ENCODE results near the gene COA8. TPM values are rescaled to one million over a fixed set of nuclear protein-coding genes. Genes with fewer than 3 reads are reported as not detected.

COA8 gene
- polyA plus RNA-seq, 1 donor from 2014 or later = 169 TPM

DNA sequence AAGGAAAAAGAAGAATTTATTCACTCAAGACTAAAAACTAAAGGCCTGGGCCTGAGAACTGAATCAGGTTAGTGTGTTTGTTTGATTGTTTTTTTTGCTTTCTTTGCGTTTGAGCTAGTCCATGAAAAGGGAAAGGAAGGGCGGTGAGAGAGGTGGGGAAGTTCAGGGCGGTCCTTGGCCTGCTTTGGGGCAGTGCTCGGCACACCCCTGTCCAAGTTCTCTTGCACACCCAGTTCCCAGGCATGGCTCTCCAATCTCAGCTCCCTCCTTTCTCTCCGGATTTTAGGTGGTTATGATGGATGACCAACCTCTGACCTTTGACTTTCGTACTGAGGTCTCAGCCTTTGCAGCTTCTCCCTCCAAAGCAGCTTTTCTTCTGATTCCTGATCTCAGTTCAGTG lies 11.3 kb downstream of the COA8 start:
- Histone ChIP-seq H3K27me3 (ENCODE audit: insufficient read depth, low read depth, low read length) (no peaks in the 10 kb centered on the region), H4K20me1 (ENCODE audit: insufficient read depth) (no peaks in the 10 kb centered on the region), H2AFZ (ENCODE audit: low read depth, low read length) (no peak overlapping the region), H3K9me3 (ENCODE audit: low read length) (no peaks in the 10 kb centered on the region), H3K9me2 (ENCODE audit: insufficient read depth, low read length) (no peaks in the 10 kb centered on the region), H3K36me3 (ENCODE audit: insufficient read depth, low read length) (peaks cover 11% of the 10 kb centered on the region), H3K9ac (ENCODE audit: low read length) (no peak overlapping the region), H3K27ac (ENCODE audit: low read length) (no peak overlapping the region), H3K4me3 (ENCODE audit: low read length) (no peak overlapping the region), H3F3A (ENCODE audit: insufficient read depth, low read length, poor library complexity, severe bottlenecking) (no peaks in the 10 kb centered on the region), H3K79me2 (replicated peaks; ENCODE audit: insufficient read depth, low read length) (peaks cover 28% of the 10 kb centered on the region), H3K4me2 (ENCODE audit: low read length) (no peak overlapping the region)
- TF ChIP-seq TAF1 (IDR thresholded peaks at IDR 0.05; ENCODE audit: low read depth) (no peak), EZH2 (IDR thresholded peaks at IDR 0.05; ENCODE audit: borderline replicate concordance, insufficient read depth, low read length, poor library complexity, severe bottlenecking) (no peak), SMC3 (conservative IDR thresholded peaks at IDR 0.05; ENCODE audit: poor library complexity) (no peak), RAD21 (conservative IDR thresholded peaks at IDR 0.05) (no peak), POLR2AphosphoS5 (IDR thresholded peaks at IDR 0.05) (no peak)
- TF ChIP-seq, protein P1, sequence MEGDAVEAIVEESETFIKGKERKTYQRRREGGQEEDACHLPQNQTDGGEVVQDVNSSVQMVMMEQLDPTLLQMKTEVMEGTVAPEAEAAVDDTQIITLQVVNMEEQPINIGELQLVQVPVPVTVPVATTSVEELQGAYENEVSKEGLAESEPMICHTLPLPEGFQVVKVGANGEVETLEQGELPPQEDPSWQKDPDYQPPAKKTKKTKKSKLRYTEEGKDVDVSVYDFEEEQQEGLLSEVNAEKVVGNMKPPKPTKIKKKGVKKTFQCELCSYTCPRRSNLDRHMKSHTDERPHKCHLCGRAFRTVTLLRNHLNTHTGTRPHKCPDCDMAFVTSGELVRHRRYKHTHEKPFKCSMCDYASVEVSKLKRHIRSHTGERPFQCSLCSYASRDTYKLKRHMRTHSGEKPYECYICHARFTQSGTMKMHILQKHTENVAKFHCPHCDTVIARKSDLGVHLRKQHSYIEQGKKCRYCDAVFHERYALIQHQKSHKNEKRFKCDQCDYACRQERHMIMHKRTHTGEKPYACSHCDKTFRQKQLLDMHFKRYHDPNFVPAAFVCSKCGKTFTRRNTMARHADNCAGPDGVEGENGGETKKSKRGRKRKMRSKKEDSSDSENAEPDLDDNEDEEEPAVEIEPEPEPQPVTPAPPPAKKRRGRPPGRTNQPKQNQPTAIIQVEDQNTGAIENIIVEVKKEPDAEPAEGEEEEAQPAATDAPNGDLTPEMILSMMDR (IDR thresholded peaks at IDR 0.05; ENCODE audit: poor library complexity, severe bottlenecking) = no peak
- TF ChIP-seq, protein P2, sequence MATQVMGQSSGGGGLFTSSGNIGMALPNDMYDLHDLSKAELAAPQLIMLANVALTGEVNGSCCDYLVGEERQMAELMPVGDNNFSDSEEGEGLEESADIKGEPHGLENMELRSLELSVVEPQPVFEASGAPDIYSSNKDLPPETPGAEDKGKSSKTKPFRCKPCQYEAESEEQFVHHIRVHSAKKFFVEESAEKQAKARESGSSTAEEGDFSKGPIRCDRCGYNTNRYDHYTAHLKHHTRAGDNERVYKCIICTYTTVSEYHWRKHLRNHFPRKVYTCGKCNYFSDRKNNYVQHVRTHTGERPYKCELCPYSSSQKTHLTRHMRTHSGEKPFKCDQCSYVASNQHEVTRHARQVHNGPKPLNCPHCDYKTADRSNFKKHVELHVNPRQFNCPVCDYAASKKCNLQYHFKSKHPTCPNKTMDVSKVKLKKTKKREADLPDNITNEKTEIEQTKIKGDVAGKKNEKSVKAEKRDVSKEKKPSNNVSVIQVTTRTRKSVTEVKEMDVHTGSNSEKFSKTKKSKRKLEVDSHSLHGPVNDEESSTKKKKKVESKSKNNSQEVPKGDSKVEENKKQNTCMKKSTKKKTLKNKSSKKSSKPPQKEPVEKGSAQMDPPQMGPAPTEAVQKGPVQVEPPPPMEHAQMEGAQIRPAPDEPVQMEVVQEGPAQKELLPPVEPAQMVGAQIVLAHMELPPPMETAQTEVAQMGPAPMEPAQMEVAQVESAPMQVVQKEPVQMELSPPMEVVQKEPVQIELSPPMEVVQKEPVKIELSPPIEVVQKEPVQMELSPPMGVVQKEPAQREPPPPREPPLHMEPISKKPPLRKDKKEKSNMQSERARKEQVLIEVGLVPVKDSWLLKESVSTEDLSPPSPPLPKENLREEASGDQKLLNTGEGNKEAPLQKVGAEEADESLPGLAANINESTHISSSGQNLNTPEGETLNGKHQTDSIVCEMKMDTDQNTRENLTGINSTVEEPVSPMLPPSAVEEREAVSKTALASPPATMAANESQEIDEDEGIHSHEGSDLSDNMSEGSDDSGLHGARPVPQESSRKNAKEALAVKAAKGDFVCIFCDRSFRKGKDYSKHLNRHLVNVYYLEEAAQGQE (IDR thresholded peaks at IDR 0.05; ENCODE audit: borderline replicate concordance) = no peak

DNA sequence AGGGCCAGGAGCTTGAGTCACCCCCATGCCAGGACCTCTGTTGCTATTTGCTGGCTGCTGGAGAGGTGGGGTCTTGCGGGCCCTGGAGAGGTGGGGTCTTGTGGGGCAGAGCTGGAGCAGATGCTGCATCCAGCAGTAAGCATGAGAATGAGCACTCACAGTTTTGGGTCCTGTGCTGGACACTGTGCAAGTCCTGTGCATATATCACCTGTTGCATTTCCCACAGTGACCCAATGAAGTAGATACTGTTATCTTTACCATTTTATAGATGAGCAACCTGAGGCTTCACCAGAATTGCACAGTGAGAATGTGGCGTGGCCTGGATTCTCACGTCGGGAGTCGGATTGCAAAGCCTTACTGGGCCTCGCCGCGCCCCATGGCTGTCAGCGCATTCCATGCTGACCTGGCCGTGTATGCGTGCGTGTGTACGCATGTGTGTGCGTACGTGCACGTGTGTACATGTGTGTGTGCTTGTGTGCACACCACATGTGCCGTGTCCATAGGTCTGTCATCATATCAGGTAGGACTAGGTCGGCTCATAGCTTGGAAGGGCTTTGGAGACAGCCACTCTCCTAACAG lies 12.0 kb downstream of the COA8 start:
- Histone ChIP-seq H2AFZ (ENCODE audit: low read depth, low read length) (no peak overlapping the region), H3K9me3 (ENCODE audit: low read length) (no peaks in the 10 kb centered on the region), H4K20me1 (ENCODE audit: insufficient read depth) (no peaks in the 10 kb centered on the region), H3F3A (ENCODE audit: insufficient read depth, low read length, poor library complexity, severe bottlenecking) (no peaks in the 10 kb centered on the region), H3K36me3 (ENCODE audit: insufficient read depth, low read length) (peaks cover 11% of the 10 kb centered on the region), H3K9me2 (ENCODE audit: insufficient read depth, low read length) (no peaks in the 10 kb centered on the region), H3K27ac (ENCODE audit: low read length) (no peak overlapping the region), H3K79me2 (replicated peaks; ENCODE audit: insufficient read depth, low read length) (peaks cover 28% of the 10 kb centered on the region), H3K9ac (ENCODE audit: low read length) (no peak overlapping the region), H3K4me3 (ENCODE audit: low read length) (no peak overlapping the region), H3K4me2 (ENCODE audit: low read length) (no peak overlapping the region), H3K27me3 (ENCODE audit: insufficient read depth, low read depth, low read length) (no peaks in the 10 kb centered on the region)
- TF ChIP-seq TAF1 (IDR thresholded peaks at IDR 0.05; ENCODE audit: low read depth) (no peak), SMC3 (conservative IDR thresholded peaks at IDR 0.05; ENCODE audit: poor library complexity) (no peak), EZH2 (IDR thresholded peaks at IDR 0.05; ENCODE audit: borderline replicate concordance, insufficient read depth, low read length, poor library complexity, severe bottlenecking) (no peak), MXI1 (conservative IDR thresholded peaks at IDR 0.05; ENCODE audit: poor library complexity, severe bottlenecking) (no peak), EP300 (conservative IDR thresholded peaks at IDR 0.05; ENCODE audit: poor library complexity, severe bottlenecking) (no peak)
- TF ChIP-seq, protein P1 (IDR thresholded peaks at IDR 0.05; ENCODE audit: poor library complexity, severe bottlenecking) = no peak
- TF ChIP-seq, protein P2 (IDR thresholded peaks at IDR 0.05; ENCODE audit: borderline replicate concordance) = no peak
